AG04449 (cell line): ENCODE data around the gene GNS.
"Not testable (repeated sequence)": the region's sequence is repeated elsewhere in the genome, so short reads cannot be mapped to it uniquely, and the experiment has no call there.

ENCODE experiments used
- CTCF ChIA-PET: fragments of 350-600 bp; formaldehyde crosslinking; extraction: SDS; loops from one replicate; lab custom pipeline; 2021; ENCODE audit warnings: antibody characterized with exemption; lab: Yijun Ruan, JAX
- POLR2A ChIA-PET: fragments of 400-600, 350-600 bp; formaldehyde crosslinking; extraction: SDS; loops from one replicate; lab custom pipeline; 2020; ENCODE audit warnings: antibody characterized with exemption, inconsistent platforms; lab: Yijun Ruan, JAX
- DNase-seq: peaks from one replicate; pipeline ENCODE4 v3.0.0-alpha.2; 2010; ENCODE audit warnings: low read depth, low spot score
- H3K4me3 ChIP-seq: 2 replicates; pipeline ENCODE4 v1.5.1; 2011; ENCODE audit warnings: low read depth, mild to moderate bottlenecking, control low read depth, low read length
- TF ChIP-seq, protein P1 (sequence below): IDR thresholded peaks from one replicate; pipeline ENCODE4 v1.5.1; 2011; ENCODE audit warnings: mild to moderate bottlenecking, moderate library complexity, low read length, control low read depth, inconsistent platforms; ENCODE audit not compliant: insufficient read depth; ENCODE audit errors: missing control alignments

Gene GNS

DNA sequence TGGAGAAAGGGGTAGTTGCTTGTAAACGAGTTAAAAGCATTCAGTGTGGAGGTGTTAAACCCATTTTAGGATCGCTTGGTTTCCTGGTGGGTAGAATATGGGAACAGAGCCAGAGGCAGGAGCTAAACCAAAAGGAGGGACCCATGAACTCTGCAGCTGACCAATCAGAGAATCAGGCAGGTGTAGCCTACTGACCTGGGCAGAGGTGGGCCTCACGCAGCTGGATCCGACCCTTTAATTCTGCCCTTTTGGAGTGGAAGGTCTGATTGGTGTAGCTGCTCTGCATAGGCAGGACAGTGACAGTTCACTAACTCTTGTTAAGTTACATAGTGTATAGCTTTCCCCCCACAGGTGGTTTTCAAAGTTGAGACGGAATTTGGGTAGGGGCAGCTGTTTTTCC lies 63.7 kb downstream of the GNS start:
- TF ChIP-seq, protein P1, sequence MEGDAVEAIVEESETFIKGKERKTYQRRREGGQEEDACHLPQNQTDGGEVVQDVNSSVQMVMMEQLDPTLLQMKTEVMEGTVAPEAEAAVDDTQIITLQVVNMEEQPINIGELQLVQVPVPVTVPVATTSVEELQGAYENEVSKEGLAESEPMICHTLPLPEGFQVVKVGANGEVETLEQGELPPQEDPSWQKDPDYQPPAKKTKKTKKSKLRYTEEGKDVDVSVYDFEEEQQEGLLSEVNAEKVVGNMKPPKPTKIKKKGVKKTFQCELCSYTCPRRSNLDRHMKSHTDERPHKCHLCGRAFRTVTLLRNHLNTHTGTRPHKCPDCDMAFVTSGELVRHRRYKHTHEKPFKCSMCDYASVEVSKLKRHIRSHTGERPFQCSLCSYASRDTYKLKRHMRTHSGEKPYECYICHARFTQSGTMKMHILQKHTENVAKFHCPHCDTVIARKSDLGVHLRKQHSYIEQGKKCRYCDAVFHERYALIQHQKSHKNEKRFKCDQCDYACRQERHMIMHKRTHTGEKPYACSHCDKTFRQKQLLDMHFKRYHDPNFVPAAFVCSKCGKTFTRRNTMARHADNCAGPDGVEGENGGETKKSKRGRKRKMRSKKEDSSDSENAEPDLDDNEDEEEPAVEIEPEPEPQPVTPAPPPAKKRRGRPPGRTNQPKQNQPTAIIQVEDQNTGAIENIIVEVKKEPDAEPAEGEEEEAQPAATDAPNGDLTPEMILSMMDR, result no peak
- CTCF ChIA-PET, result interaction anchor here (1.0 to 17.0 kb wide), 12 partner anchors 11 to 238 kb away, joined by 3 to 481 read pairs (median 6); partner anchors contain the start of gene RASSF3
- POLR2A ChIA-PET, result interaction anchor here (0.8 kb wide), 1 partner anchor 86 kb away, joined by 3 read pairs; the partner anchor contains the start of gene RASSF3
- no peak overlapping the region for H3K4me3 ChIP-seq
- no peak for DNase-seq

- no peak overlapping the region for H3K4me3 ChIP-seq
- POLR2A ChIA-PET, result no interaction called here
- DNase-seq, result no peak
- CTCF ChIA-PET, result interaction anchor here (0.8 to 17.0 kb wide), 11 partner anchors 10 to 209 kb away, joined by 3 to 481 read pairs (median 4); partner anchors contain the start of gene RASSF3
- TF ChIP-seq, protein P1, result no peak
Observed at GRCh38 chr12:64694130-64695040, 64.8 kb downstream of the GNS start.

DNA sequence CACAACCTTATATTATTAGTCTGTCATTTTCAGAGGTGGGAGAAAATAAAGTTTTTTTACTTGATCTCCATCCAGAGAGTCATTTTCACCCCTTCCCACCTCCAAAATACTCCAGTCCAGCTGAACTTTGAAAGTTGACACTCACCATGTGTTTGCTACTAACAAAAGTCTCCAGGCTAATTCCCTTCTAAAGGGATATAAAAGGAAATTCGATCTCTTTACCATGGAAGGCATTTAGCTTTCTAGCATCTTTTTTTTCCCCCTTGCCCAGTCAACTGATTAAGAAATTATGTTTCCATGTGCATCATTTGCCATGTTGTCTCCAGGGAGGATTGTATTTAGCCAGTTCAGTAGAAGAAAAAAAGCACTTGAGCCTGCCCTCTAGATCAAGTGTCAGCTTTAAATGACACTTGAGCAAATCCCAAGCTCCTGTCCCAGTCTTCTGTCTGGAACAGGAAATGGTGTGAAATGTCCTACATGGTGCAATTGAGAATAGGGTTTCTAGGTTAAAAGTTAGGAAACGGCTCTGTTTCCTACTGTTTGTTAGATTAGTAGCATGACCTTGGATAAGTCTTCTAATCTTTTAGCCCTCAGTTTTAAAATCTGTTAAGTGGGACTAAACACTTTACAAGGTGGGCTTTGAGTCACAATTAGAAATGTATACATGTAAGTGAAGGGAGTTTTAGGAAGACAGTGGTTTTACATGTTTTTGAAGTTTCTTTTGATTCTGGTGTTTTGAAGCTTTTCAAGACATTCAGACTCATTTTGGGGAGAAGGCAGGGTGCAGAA lies 67.2 kb downstream of the GNS start:
- POLR2A ChIA-PET, result no interaction called here
- DNase-seq, result no peak
- CTCF ChIA-PET, result interaction anchor here (2.4 to 17.0 kb wide), 2 partner anchors 12 to 144 kb away, joined by 6 to 481 read pairs; no protein-coding TSS in a partner anchor
- TF ChIP-seq, protein P1, result no peak
- no peak overlapping the region for H3K4me3 ChIP-seq

GRCh38 chr12:64691227-64691794 lies 67.9 kb downstream of the GNS start:
- DNase-seq, result no peak
- TF ChIP-seq, protein P1, result no peak
- CTCF ChIA-PET, result interaction anchor here (2.4 to 17.0 kb wide), 2 partner anchors 11 to 143 kb away, joined by 6 to 481 read pairs; no protein-coding TSS in a partner anchor

GRCh38 chr12:64690236-64690635 lies 69.0 kb downstream of the GNS start:
- ChIA-PET POLR2A (interaction anchor here (1.2 kb wide), 1 partner anchor 10 kb away, joined by 3 read pairs; no protein-coding TSS in a partner anchor), CTCF (interaction anchor here (17.0 kb wide), 1 partner anchor 142 kb away, joined by 481 read pairs; no protein-coding TSS in a partner anchor)
- not testable (repeated sequence) for H3K4me3 ChIP-seq

More at GRCh38 chr12:64691227-64691794, 67.9 kb downstream of the GNS start:
- POLR2A ChIA-PET, result no interaction called here
- H3K4me3 ChIP-seq, result no peak overlapping the region

GRCh38 chr12:64688715-64689114 lies 70.5 kb downstream of the GNS start:
- ChIA-PET CTCF (interaction anchor here (0.8 to 17.0 kb wide), 5 partner anchors 8 to 141 kb away, joined by 3 to 481 read pairs (median 4); no protein-coding TSS in a partner anchor), POLR2A (interaction anchor here (1.2 kb wide), 1 partner anchor 9 kb away, joined by 3 read pairs; no protein-coding TSS in a partner anchor)
- no peak overlapping the region for H3K4me3 ChIP-seq
- DNase-seq, result no peak
- TF ChIP-seq, protein P1, result no peak

More at GRCh38 chr12:64690236-64690635, 69.0 kb downstream of the GNS start:
- not testable (repeated sequence) for DNase-seq
